H9 (cell line): Measurements from ENCODE around the gene INSYN2B. TPM values are rescaled to one million over a fixed set of nuclear protein-coding genes. Genes with fewer than 3 reads are reported as not detected.

ENCODE experiments used
- DNase-seq: peaks from one replicate; pipeline ENCODE4 v3.0.0-alpha.2; 2017
- H2AFZ ChIP-seq: one replicate; pipeline ENCODE4 v1.6.1; 2013; ENCODE audit warnings: mild to moderate bottlenecking, low read length, control low read depth, moderate library complexity
- H2AK5ac ChIP-seq: 2 replicates; pipeline ENCODE4 v1.6.1; 2013; ENCODE audit warnings: low read length, control low read depth, mixed read lengths; ENCODE audit not compliant: insufficient read length
- H2BK120ac ChIP-seq: one replicate; pipeline ENCODE4 v1.6.1; 2013; ENCODE audit warnings: low read depth, mild to moderate bottlenecking, low read length, control low read depth, inconsistent platforms; ENCODE audit not compliant: poor library complexity, severe bottlenecking
- H2BK12ac ChIP-seq: 2 replicates; pipeline ENCODE4 v1.6.1; 2013; ENCODE audit warnings: low read length, control low read depth, mixed read lengths, low read depth; ENCODE audit not compliant: insufficient read length
- H2BK15ac ChIP-seq: 2 replicates; pipeline ENCODE4 v1.6.1; 2013; ENCODE audit warnings: low read depth, low read length, control low read depth
- H2BK20ac ChIP-seq: one replicate; pipeline ENCODE4 v1.6.1; 2013; ENCODE audit warnings: low read depth, mild to moderate bottlenecking, low read length, control low read depth, inconsistent platforms; ENCODE audit not compliant: poor library complexity, severe bottlenecking
- H2BK5ac ChIP-seq: 2 replicates; pipeline ENCODE4 v1.6.1; 2013; ENCODE audit warnings: low read length, control low read depth, mixed read lengths; ENCODE audit not compliant: insufficient read length
- H3K14ac ChIP-seq: 2 replicates; pipeline ENCODE4 v1.6.1; 2013; ENCODE audit warnings: low read length, control low read depth; ENCODE audit not compliant: insufficient read depth
- H3K18ac ChIP-seq: 2 replicates; pipeline ENCODE4 v1.6.1; 2013; ENCODE audit warnings: low read depth, mild to moderate bottlenecking, mixed read lengths, low read length, control low read depth; ENCODE audit not compliant: insufficient read length
- H3K23ac ChIP-seq: 2 replicates; pipeline ENCODE4 v1.6.1; 2013; ENCODE audit warnings: low read length, control low read depth, mixed read lengths, low read depth; ENCODE audit not compliant: insufficient read length
- H3K23me2 ChIP-seq: 2 replicates; pipeline ENCODE4 v1.6.1; 2013; ENCODE audit warnings: low read depth, mild to moderate bottlenecking, mixed read lengths, low read length, control low read depth; ENCODE audit not compliant: insufficient read length, poor library complexity, severe bottlenecking
- H3K27ac ChIP-seq: 2 replicates; pipeline ENCODE4 v1.5.1; 2013; ENCODE audit warnings: low read length, control low read depth, mixed read lengths, low read depth; ENCODE audit not compliant: insufficient read length
- H3K27me3 ChIP-seq: 2 replicates; pipeline ENCODE4 v1.6.1; 2013; ENCODE audit warnings: low read length, control low read depth, inconsistent platforms; ENCODE audit not compliant: insufficient read depth
- H3K4ac ChIP-seq: 2 replicates; pipeline ENCODE4 v1.6.1; 2013; ENCODE audit warnings: low read depth, mild to moderate bottlenecking, control low read depth, inconsistent platforms, low read length, moderate library complexity
- H3K4me1 ChIP-seq: 2 replicates; pipeline ENCODE4 v1.6.1; 2013; ENCODE audit warnings: low read length, control low read depth, inconsistent platforms; ENCODE audit not compliant: insufficient read depth
- H3K4me2 ChIP-seq: 2 replicates; pipeline ENCODE4 v1.6.1; 2013; ENCODE audit warnings: low read length, control low read depth, mixed read lengths; ENCODE audit not compliant: insufficient read length, insufficient read depth
- H3K56ac ChIP-seq: 2 replicates; pipeline ENCODE4 v1.6.1; 2013; ENCODE audit warnings: low read depth, mild to moderate bottlenecking, mixed read lengths, low read length, control low read depth; ENCODE audit not compliant: insufficient read length
- H3K79me1 ChIP-seq: 2 replicates; pipeline ENCODE4 v1.6.1; 2013; ENCODE audit warnings: low read depth, mild to moderate bottlenecking, moderate library complexity, low read length, control low read depth, inconsistent platforms; ENCODE audit not compliant: insufficient read depth, poor library complexity, severe bottlenecking
- H3K79me2 ChIP-seq: 2 replicates; pipeline ENCODE4 v1.6.1; 2013; ENCODE audit warnings: low read length, control low read depth, inconsistent platforms; ENCODE audit not compliant: insufficient read depth
- H3K9ac ChIP-seq: 2 replicates; pipeline ENCODE4 v1.6.1; 2013; ENCODE audit warnings: low read length, control low read depth, mixed read lengths; ENCODE audit not compliant: insufficient read length; ENCODE audit errors: extremely low read depth
- H3K9me3 ChIP-seq: one replicate; pipeline ENCODE4 v1.6.1; 2013; ENCODE audit warnings: low read depth, low read length, inconsistent platforms; ENCODE audit not compliant: control insufficient read depth
- H3T11ph ChIP-seq: one replicate; pipeline ENCODE4 v1.6.1; 2013; ENCODE audit warnings: mild to moderate bottlenecking, low read length, control low read depth, inconsistent platforms
- H4K20me1 ChIP-seq: one replicate; pipeline ENCODE4 v1.6.1; 2013; ENCODE audit not compliant: control insufficient read depth, insufficient read length, insufficient read depth
- H4K5ac ChIP-seq: 2 replicates; pipeline ENCODE4 v1.6.1; 2013; ENCODE audit warnings: low read depth, mild to moderate bottlenecking, mixed read lengths, low read length, control low read depth; ENCODE audit not compliant: insufficient read length
- H4K8ac ChIP-seq: replicated peaks from 2 replicates; pipeline ENCODE4 v1.6.1; 2013; ENCODE audit warnings: low read length, control low read depth, mixed read lengths, low read depth; ENCODE audit not compliant: insufficient read length
- H4K91ac ChIP-seq: 2 replicates; pipeline ENCODE4 v1.6.1; 2013; ENCODE audit warnings: low read depth, mild to moderate bottlenecking, moderate library complexity, mixed read lengths, low read length, control low read depth; ENCODE audit not compliant: insufficient read length
- H3K27ac Mint-ChIP-seq, 3 experiments: 2 replicates in 2 of 3; 3 replicates in 1 of 3; pipeline ENCODE4 v1.8.0; 2020 to 2021; ENCODE audit warnings: mixed read lengths in 3 of 3, mild to moderate bottlenecking in 1 of 3, moderate library complexity in 1 of 3
- H3K27me3 Mint-ChIP-seq: 2 replicates; pipeline ENCODE4 v1.8.0; 2021; ENCODE audit warnings: low read depth, mild to moderate bottlenecking, moderate library complexity, mixed read lengths
- H3K36me3 Mint-ChIP-seq, 3 experiments: 2 replicates in 2 of 3; 3 replicates in 1 of 3; pipeline ENCODE4 v1.8.0; 2020 to 2021; ENCODE audit warnings: low read depth in 3 of 3, mixed read lengths in 3 of 3; ENCODE audit not compliant: insufficient read depth in 1 of 3
- H3K4me1 Mint-ChIP-seq, 2 experiments: 2 replicates each; pipeline ENCODE4 v1.8.0; 2020; ENCODE audit warnings: mixed read lengths in 2 of 2
- H3K4me3 Mint-ChIP-seq, 2 experiments: 2 replicates in 1 of 2; 3 replicates in 1 of 2; pipeline ENCODE4 v1.8.0; 2020 to 2021; ENCODE audit warnings: mild to moderate bottlenecking in 2 of 2, mixed read lengths in 2 of 2, moderate library complexity in 1 of 2
- H3K9me3 Mint-ChIP-seq, 2 experiments: 2 replicates in 1 of 2; 3 replicates in 1 of 2; pipeline ENCODE4 v1.8.0; 2020; ENCODE audit warnings: mild to moderate bottlenecking in 2 of 2, mixed read lengths in 2 of 2, moderate library complexity in 1 of 2
- WGBS: extraction: QIAGEN DNeasy Blood & Tissue Kit; methylation state at CpG from one replicate; pipeline ENCODE4 v1.1.7; 2013; ENCODE audit warnings: missing lambda C conversion rate, low lambda C conversion rate, mixed read lengths; ENCODE audit not compliant: insufficient read length; ENCODE audit errors: extremely low coverage; 5-methylcytosine and 5-hydroxymethylcytosine counted together
- total RNA-seq: library from RNA; stranded (reverse); gene quantifications from 2 replicates; pipeline ENCODE4 v1.2.1, GENCODE V29; 2021
- TF ChIP-seq, protein P1 (sequence below): fragments of 200-600 bp; sonication (generic); conservative IDR thresholded peaks from 3 replicates; pipeline ENCODE4 v1.8.0; 2021; ENCODE audit warnings: antibody characterized with exemption, mild to moderate bottlenecking

INSYN2B gene
- total RNA-seq, 1 experiment from 2014 or later, result not detected

DNA sequence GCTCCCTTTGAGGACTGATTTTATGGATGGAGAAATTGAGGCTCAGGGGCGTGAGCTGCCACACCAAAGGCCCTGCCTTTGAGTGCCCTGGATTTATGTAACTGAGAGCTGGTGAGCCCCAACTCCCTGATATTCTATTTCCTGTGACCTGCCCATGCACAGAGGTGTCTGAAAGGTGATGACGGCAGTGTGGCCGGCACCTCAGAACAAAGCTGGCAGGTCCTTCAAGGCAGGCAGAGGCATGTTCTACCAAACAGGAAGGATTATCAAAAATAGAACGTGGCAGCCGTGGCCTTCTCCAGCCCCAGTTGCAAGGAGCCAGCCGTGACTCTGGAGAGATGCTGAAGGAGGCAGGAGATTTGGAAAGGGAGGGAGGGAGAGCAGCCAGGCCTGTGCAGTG is 36.2 kb downstream of the INSYN2B start:
- Histone ChIP-seq H3K4ac (no peak overlapping the region), H2AK5ac (no peak overlapping the region), H3T11ph (no peak overlapping the region), H4K20me1 (no peaks in the 10 kb centered on the region), H3K23me2 (no peaks in the 10 kb centered on the region), H3K14ac (no peak overlapping the region), H3K9me3 (no peaks in the 10 kb centered on the region), H2BK20ac (no peak overlapping the region), H2BK12ac (no peak overlapping the region), H3K18ac (no peak overlapping the region), H3K79me2 (no peaks in the 10 kb centered on the region), H2BK120ac (no peak overlapping the region), H3K79me1 (no peaks in the 10 kb centered on the region), H4K5ac (no peak overlapping the region), H3K27ac (no peak overlapping the region), H2BK5ac (no peak overlapping the region), H3K23ac (no peak overlapping the region), H3K27me3 (no peaks in the 10 kb centered on the region), H4K8ac (no peak overlapping the region), H2BK15ac (no peak overlapping the region), H2AFZ (no peak overlapping the region), H3K56ac (no peak overlapping the region), H3K4me1 (peaks cover 4% of the 10 kb centered on the region; the same call in 1 of the 2 replicates), H3K9ac (no peak overlapping the region), H3K4me2 (no peak overlapping the region), H4K91ac (no peak overlapping the region)
- TF ChIP-seq, protein P1, sequence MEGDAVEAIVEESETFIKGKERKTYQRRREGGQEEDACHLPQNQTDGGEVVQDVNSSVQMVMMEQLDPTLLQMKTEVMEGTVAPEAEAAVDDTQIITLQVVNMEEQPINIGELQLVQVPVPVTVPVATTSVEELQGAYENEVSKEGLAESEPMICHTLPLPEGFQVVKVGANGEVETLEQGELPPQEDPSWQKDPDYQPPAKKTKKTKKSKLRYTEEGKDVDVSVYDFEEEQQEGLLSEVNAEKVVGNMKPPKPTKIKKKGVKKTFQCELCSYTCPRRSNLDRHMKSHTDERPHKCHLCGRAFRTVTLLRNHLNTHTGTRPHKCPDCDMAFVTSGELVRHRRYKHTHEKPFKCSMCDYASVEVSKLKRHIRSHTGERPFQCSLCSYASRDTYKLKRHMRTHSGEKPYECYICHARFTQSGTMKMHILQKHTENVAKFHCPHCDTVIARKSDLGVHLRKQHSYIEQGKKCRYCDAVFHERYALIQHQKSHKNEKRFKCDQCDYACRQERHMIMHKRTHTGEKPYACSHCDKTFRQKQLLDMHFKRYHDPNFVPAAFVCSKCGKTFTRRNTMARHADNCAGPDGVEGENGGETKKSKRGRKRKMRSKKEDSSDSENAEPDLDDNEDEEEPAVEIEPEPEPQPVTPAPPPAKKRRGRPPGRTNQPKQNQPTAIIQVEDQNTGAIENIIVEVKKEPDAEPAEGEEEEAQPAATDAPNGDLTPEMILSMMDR, result no peak
- Mint-ChIP-seq H3K4me3 (no peak overlapping the region), H3K9me3 (no peaks in the 10 kb centered on the region), H3K4me1 (peaks cover 24 to 27% of the 10 kb centered on the region in 2 experiments), H3K27ac (0 out of 7 replicates have a peak overlapping the region, but pooled peaks of 1 of the 3 experiments have one; percentile 55), H3K36me3 (no peaks in the 10 kb centered on the region), H3K27me3 (peaks cover 2% of the 10 kb centered on the region)
- WGBS, result no CpG with 5 or more reads among the region's 6 CpGs
- no peak for DNase-seq
